Adipose tissue (tissue), 3 donors: Measurements from ENCODE around the gene RNASE2. TPM values are rescaled to one million over a fixed set of nuclear protein-coding genes. Genes with fewer than 3 reads are reported as not detected.
"Not testable (repeated sequence)": the region's sequence is repeated elsewhere in the genome, so short reads cannot be mapped to it uniquely, and the experiment has no call there.

Experiments used
- H3K27ac ChIP-seq: one replicate; pipeline ENCODE4 v1.5.1; 2013; ENCODE audit warnings: low read depth, low read length
- WGBS, 3 donors: extraction: QIAGEN DNeasy Blood & Tissue Kit; methylation state at CpG; one replicate each; pipeline ENCODE4 v1.1.7; 2013; 5-methylcytosine and 5-hydroxymethylcytosine counted together
- polyA plus RNA-seq, 3 donors: library from polyadenylated mRNA; stranded (reverse); fragments of 200-250 nt; gene quantifications; one replicate each; pipeline ENCODE4 v1.2.3, GENCODE V29; 2013
- donor health status: healthy with polysubstance abuse.
- donor health status: Bipolar disorder and iron deficiency.
- donor health status: healthy.

The RNASE2 gene
- polyA plus RNA-seq: 10 to 100 TPM in 1 of 3 donors, 1 to 10 TPM in 2; 2.2 to 16.7 (median 2.4) TPM

DNA sequence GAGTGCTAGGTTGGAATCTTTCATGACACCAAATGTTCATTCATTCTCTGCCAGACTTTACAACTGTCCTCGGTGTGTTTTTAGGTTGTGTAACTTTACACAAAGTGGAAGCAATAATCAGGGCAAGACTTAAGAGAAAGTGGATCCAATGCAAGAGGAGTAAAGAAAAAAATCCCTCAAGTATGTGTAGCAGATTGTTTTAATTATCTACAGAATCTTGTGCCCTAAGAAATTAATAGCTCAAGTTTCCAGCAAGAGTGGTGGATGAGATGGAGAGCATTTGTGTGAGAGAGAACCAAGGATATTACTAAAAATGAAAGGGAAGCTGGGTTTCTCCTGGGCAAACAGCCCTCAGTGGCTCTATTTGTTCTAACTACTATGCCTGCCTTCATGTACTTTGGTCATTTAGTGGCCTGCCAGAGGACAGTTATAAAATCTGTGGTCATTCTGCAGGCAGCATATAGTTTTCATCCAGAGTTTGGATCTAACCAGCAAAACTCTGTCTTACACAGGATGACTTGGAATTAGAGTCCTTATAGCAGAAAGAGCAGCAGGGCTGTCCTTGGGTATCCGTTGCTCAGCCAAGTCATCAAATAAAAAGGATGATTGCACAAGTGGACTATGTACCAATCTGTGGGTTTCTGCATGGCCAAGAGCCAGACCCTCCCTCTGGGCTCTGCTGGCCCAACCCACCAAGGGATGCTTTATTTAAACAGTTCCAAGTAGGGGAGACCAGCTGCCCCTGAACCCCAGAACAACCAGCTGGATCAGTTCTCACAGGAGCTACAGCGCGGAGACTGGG lies at the start of gene RNASE2:
Gene RNASE2 (plus strand): TSS at position 752 of the 802 bp plus-strand sequence. CDS start 285 bp downstream, outside the sequence.
- 38 to 48% (median 41%) methylated on average over 3 to 4 of the region's 4 CpGs for WGBS, 3 donors
- not testable (repeated sequence) for H3K27ac ChIP-seq

- no peak overlapping the region for H3K27ac ChIP-seq
- WGBS, 3 donors: 76 to 82% (median 82%) methylated on average over 2 of the region's 2 CpGs
Measured at GRCh38 chr14:20905676-20906075, 49.6 kb upstream of the RNASE2 start.

DNA sequence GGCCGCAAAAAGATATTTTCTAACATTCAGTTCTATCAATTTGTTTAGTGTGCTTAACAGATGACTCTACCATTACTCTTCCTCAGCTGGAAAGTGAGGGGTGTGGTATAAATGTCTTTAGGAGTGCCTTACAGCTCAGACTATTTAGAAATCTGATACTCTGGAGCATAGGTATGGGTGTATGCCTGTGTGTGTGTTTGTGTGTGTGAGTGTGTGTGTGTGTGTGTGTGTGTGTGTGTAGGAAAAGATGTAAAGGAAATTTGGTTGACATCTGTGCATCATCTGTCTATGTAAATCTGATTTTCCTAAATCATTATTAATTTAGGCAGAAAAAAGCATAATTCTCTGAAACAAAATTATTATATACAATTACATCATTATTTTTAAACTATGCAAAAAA lies 48.1 kb upstream of the RNASE2 start:
- 86 to 89% (median 87%) methylated on average over 1 of the region's 1 CpG for WGBS, 3 donors
- H3K27ac ChIP-seq: no peak overlapping the region

- H3K27ac ChIP-seq: not testable (repeated sequence)
- WGBS, 3 donors: 67 to 84% (median 82%) methylated on average over 11 to 14 of the region's 14 CpGs
Measured at GRCh38 chr14:20910822-20911221, 44.5 kb upstream of the RNASE2 start.

DNA sequence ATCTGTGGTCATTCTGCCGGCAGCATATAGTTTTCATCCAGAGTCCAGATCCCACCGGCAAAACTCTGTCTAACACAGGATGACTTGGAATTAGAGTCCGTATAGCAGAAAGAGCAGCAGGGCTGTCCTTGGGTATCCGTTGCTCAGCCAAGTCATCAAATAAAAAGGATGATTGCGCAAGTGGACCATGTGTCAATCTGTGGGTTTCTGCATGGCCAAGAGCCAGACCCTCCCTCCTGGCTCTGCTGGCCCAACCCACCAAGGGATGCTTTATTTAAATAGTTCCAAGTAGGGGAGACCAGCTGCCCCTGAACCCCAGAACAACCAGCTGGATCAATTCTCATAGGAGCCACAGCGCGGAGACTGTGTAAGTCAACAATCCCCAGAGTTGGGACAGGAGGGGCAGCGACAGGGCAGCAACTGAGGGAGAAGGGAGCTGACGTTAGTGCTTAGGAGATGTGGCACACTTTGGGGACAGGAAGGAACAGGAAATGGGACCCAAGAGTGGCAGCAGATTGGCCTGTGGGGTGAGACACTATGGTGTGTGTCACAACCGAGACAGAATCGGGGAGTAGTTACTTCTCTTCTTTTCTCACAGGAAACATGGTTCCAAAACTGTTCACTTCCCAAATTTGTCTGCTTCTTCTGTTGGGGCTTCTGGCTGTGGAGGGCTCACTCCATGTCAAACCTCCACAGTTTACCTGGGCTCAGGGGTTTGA lies 36.1 kb upstream of the RNASE2 start:
- not testable (repeated sequence) for H3K27ac ChIP-seq
- 47 to 59% (median 49%) methylated on average over 9 to 11 of the region's 11 CpGs for WGBS, 3 donors

DNA sequence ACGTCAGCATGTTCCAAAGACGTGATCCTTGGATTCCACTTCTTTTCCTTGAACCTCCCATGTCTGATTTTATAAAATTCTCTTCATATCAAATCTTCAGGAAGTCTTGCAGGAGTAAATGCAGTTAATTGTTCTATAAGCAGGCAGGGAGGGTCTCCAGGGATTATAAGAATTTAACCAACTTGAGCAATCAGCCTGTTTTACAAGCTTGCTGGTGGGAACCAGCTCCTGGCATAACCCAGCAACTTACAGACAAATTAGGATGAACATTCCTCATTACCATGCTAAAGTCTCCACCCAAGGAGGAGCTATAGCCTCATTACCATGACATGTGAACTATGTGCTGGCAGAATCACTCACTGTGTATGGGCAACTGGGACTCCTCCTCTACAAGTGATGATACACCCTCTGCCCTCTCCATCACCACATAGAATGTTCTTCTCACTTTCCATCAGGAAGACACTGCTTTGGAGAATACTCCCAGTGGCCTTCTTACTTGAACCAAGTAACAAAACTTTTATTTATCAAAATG lies 31.5 kb upstream of the RNASE2 start:
- H3K27ac ChIP-seq: not testable (repeated sequence)
- 23 to 31% (median 29%) methylated on average over 2 of the region's 2 CpGs for WGBS, 3 donors

DNA sequence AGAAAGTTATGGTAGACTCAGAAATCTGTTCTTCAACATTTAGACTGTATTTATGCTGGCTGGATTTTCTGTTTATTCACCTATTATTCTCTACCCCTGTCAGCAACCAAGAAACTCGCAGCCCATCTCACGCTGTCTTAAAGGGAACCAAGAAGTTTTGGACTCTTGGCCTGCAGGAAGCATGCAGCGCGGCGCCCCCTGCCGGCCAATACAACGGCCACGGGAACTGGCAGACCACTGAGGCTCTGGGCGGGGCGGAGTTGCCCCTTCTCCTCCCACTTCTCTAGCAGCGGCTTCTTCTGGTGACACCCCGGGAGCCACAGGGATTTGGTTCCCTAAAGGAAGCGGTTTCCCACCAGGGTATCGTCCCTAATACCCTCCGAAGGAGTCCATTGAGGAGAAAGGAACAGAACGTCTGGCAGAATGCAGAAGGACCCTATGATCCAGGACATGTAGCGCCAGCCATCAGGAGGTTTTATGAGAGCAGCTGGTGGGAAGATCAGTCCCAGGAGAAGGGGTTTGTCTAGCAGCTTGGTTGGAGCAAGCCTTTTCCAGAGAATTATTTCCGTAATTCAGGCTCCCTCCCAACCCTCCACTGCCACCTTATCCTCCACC lies 21.0 kb upstream of the RNASE2 start:
- WGBS, 3 donors: 28 to 43% (median 42%) methylated on average over 10 to 18 of the region's 18 CpGs
- no peak overlapping the region for H3K27ac ChIP-seq

DNA sequence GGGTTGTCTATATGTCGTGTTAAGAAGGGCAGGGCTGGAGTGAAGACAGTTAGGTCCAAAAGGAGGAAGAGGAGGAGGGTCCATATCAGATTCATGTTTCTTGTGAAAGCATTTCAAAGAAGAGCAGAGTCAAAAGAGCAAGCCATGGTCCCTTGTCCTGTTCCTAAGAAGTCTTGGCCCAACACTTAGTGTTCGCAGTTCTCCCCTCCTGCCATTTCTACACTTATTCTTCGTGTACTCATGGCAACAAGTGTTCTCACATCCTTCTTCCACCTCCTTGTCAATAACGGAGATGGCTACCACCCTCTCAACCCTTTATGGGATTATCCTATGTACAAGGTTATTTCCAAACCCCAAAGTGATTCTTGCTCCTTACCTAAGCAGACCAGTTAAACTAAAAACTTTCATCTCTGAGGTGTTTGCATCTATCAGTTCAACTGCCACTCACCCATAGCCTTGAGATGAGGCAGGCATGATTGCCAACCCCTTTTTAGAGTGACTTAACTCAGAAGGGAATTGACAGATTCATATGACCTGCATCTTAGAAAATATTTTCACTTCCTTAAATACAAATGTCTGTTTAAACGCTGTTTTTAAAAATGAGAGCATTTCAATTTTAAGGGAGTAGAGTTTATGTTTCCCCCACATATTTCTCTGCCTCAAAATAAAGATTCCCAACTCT lies 19.8 kb upstream of the RNASE2 start:
- no peak overlapping the region for H3K27ac ChIP-seq
- 76 to 82% (median 77%) methylated on average over 5 of the region's 5 CpGs for WGBS, 3 donors

GRCh38 chr14:20945146-20945545 lies 10.1 kb upstream of the RNASE2 start:
- H3K27ac ChIP-seq: not testable (repeated sequence)
- 49 to 72% (median 50%) methylated on average over 6 of the region's 6 CpGs for WGBS, 3 donors

- 82 to 87% (median 86%) methylated on average over 2 to 4 of the region's 9 CpGs for WGBS, 3 donors
- H3K27ac ChIP-seq: not testable (repeated sequence)
Measured at GRCh38 chr14:20946707-20947106, 8.6 kb upstream of the RNASE2 start.

DNA sequence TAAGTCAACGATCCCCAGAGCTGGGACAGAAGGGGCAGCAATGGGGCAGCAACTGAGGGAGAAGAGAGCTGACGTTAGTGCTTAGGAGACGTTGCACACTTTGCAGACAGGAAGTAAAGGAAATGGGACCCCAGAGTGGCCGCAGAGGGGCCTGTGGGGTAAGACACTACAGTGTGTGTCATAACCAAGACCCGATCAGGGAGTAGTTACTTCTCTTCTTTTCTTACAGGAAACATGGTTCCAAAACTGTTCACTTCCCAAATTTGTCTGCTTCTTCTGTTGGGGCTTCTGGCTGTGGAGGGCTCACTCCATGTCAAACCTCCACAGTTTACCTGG lies 219 bp downstream of the RNASE2 start:
- not testable (repeated sequence) for H3K27ac ChIP-seq
- 31 to 39% (median 38%) methylated on average over 5 of the region's 5 CpGs for WGBS, 3 donors

DNA sequence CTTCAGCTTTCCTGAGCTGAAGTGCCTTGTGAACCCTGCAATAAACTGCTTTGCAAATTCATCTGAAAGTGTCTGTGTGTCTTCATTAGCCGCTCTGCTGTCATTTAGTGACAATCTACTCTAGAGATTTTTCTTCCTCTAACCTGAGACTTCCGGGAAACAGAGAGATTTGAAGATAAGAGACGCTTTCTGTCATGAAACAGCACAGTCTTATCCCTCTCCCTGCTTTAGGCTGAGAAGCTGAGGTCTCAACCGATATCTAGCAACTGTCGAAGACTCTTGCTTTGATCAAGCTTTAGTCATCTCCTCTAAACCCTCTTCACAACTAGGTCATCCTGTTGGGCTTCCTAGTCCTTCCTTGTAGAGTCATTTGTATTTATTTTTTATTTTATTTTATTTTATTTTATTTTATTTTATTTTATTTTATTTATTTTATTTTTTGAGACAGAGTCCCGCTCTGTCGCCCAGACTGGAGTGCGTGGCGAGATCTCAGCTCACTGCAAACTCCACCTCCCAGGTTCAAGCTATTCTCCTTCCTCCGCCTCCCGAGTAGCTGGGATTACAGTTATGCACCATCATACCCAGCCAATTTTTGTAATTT lies 1.2 kb downstream of the RNASE2 start:
- 77 to 82% (median 77%) methylated on average over 11 of the region's 11 CpGs for WGBS, 3 donors
- H3K27ac ChIP-seq: no peak overlapping the region

DNA sequence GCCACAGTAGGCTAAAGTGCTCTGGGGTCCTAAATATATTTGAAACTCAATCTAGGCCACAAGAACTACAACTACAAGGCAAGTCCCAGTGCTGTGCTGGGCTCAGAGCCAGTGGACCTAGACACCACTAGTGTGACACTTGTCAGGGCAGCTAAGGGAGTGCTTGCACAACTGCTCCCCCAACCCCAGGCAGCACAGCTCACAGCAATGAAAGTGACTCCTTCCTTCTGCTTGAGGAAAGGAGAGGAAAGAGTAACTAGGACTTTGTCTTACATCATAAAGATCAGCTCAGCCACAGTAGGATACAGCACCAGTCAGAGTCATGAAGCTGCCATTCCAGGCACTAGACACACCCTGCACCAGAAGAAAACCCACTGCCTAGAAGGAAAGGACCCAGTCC lies 3.7 kb downstream of the RNASE2 start:
- H3K27ac ChIP-seq: not testable (repeated sequence)

DNA sequence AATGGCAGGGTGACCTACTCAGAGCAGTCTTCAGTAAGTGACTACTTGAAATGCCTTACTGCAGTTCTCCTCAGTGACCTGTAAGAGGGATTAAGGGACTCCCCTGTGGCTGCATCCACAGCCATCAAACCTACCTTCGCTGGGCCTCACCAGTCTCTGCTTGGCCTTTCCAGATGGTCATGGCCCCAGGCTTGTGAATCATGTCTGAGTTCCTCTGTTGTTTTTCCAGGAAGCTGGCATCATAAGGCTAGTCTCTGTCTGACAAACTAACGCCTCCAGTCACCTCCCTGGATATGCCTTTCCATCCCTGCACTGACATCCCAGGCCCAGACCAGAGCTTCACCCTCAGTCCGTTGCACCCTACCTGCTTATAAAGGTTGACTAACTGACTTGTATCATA lies 14.0 kb downstream of the RNASE2 start:
- 84 to 91% (median 89%) methylated on average over 3 of the region's 3 CpGs for WGBS, 3 donors

DNA sequence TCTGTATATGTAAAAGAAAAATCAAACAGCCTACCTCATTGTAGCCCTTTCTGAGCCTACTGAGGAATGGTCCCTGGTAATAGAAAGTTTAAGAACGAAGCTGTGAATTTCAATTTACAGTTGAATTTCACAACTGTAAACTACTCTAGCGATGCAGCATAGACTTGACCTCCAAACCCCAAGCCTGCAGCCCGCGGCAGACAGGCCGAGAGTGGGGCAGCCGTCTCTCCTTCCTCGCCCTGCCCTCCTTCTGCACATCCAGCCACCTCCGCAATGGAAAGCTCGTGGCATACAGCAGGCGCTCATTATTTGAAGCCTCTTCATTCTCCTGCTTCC lies 15.3 kb downstream of the RNASE2 start:
- 12 to 15% (median 14%) methylated on average over 10 of the region's 10 CpGs for WGBS, 3 donors

More for the DNA sequence above, 14.0 kb downstream of the RNASE2 start:
- no peak overlapping the region for H3K27ac ChIP-seq

GRCh38 chr14:20970983-20971704 lies 15.9 kb downstream of the RNASE2 start:
- H3K27ac ChIP-seq: no peak overlapping the region
- WGBS, 3 donors: 0% methylated on average over 43 to 47 of the region's 47 CpGs

More for the DNA sequence above, 15.3 kb downstream of the RNASE2 start:
- no peak overlapping the region for H3K27ac ChIP-seq

- 7 to 19% (median 15%) methylated on average over 8 of the region's 8 CpGs for whole genome bisulfite sequencing, 3 donors
- H3K27ac ChIP-seq: no peak overlapping the region
Measured at GRCh38 chr14:20971705-20972021, 16.4 kb downstream of the RNASE2 start.

GRCh38 chr14:20973501-20973900 lies 18.2 kb downstream of the RNASE2 start:
- no peak overlapping the region for H3K27ac ChIP-seq
- WGBS, 3 donors: 96 to 98% (median 97%) methylated on average over 3 of the region's 3 CpGs
